GM19455 (cell line): ENCODE measurements around the gene KCNK1.

Experiments
- ATAC-seq: cut with Tn5 transposase; IDR thresholded peaks from one replicate; pipeline ENCODE4 v1.9.1; 2021; ENCODE audit not compliant: unreplicated experiment

Gene KCNK1

GRCh38 chr1:233635765-233636502 is 22.0 kb downstream of the KCNK1 start:
- no peak for ATAC-seq

DNA sequence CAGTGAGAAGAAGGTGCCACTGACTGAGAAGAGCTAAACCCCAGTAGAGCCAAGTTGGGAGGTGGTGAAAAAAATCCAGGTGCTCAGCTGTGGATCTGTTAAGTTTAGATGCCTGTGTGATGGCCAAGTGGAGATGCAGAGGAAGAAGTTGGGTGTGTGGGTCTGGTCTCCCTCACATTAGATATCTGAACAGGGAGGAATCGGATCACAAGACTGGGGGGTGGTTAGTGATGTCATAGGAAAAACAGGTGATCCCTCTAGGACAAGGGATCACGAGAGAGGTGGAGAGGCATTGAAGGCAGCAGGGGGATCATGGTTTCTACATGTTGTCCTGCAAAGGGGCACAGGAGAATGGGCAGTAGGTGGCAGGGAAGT is 22.6 kb downstream of the KCNK1 start:
- no peak for ATAC-seq

DNA sequence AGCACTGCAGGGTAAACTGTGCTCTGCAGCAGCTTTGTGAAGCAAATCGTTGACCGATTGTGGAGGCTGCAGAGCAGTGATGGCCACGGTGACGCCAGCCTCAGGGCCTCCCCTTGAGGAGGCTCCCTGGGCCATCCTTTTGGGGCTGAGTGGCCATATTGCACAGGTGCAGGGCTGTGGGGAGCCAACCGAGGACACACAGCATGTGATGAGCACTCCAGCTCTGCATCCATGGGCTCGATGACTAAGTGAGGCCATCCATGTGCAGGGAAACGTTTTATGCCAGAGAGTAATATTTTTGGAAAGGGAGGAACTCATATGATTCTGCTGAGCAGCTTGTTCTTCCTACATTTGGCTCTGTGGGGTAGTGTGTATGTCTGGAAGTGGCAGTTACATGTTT is 24.6 kb downstream of the KCNK1 start:
- ATAC-seq: no peak

DNA sequence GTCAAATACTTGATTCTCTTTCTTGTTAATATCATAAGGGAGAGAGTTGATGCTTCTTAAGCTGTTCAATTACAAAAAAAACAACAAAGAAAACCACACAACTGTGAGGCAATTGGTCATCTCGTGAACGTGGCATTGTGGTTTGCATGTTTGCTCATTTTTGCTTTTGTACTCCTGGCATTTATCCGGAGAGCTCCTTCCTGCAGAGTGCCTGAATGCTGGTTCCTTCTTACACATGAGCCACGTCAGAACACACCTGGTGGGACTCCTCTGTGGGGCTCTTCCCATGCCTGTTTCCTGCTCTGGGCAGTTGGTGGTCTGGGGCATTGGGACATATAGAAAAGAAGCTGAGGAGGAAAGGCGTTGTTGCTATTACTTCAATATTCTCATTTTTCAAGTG is 25.7 kb downstream of the KCNK1 start:
- ATAC-seq: no peak

DNA sequence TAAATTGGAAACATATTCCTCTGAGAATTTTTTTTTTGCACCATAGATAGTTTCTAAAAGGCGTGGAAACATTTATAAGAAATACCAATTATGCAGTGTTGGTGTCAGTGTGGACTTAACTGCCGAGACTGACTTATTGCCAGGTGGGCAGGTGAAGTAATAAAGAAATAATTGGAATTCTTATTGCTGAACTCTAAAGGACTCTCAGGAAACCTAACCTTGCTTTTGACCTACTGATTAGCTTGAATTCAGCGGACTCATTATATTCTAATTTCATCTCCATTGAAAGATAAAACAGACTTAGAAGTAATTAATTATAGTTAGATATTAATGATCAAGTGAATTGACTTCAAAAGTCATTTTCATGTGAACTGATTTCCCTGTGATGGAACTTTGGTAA is 26.3 kb downstream of the KCNK1 start:
- no peak for ATAC-seq

DNA sequence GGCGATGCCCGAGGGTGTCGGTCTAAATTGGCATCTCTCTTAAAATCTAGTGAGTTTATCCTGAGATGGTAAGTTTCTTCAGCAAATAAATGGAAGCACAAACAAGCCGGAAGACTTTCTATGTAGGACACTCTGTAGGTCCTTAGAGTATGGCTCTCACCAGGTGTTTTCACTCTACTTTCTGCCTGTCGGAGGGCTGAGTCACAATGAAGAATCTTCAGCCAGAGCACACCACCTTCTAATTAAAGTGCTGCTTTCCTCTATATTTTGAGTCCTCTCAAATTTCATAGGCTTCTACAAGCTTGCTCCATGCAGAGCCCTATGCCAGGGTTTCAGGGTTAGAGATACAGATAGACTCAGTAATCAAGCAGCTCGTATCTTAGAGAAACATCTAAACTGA is 27.1 kb downstream of the KCNK1 start:
- no peak for ATAC-seq

- no peak for ATAC-seq
Measured at GRCh38 chr1:233647073-233647472, 33.2 kb downstream of the KCNK1 start.

DNA sequence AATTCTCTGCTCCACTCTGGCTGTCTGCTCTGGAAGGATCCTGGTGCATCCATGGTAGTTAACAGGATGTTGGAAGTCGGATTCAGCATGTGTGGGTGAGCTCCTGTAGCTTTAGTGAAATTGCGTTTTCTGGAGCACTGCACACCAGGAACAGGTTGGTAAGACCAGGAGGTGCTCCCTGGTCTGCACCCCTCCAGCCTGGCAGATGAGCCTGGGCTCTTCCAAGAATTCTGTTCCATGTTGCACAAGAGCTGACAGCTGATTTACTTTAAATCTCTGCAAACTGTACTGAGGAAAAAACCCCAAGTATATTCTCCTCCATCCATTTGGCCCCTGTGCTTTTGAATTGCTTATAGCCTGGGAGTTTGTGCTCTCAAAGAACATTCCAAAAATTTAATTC is 33.7 kb downstream of the KCNK1 start:
- ATAC-seq: no peak

DNA sequence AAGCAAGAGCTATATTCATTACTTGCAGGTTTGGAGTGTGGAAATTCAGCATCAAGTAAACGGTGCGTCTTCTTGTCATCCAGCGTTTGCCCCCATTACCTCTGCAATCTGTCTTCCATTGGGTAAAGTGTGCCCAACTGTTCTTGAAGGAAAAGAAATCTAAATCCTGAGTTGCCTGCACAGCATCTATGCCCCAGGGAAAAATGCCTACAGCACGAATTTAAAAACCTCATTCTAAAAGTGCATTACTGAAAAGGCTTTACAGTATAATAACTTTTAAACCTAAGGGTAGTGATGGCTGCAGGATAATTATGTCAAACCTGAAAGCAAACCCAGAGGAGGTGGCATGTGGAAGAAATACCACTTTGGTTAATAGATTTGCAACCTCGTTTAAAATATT is 37.2 kb downstream of the KCNK1 start:
- ATAC-seq: no peak

DNA sequence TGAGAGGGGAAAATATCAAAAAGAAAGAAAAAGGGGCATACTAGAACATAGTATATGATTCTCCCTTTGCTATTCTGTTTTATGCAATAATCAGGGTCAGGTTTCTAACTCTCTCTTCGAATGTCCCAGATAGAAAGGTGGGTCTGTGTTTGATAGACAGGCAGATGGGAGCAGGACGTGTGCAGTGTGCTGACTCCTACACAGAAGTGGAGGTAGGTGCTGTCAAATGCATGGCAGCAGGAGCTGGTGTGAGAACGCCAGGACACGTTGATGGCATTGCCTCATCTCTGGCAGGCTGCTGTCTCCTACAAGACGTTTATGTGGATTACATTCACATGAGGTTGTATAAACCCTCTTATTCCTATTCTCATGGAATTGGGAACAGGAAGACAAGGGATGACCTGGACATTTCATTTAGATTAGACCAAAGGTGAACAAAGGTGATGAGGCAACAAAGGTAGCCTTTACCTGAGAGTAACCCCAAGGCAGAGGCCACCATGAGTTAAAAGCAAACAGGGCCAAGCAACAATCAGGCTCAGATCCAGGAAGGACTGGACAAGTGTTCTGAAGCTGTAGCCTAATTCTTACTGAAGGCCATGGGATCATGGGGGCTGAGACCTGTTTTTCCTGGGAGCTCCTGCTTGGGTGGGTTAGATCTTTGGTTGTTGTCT is 37.8 kb downstream of the KCNK1 start:
- ATAC-seq: no peak

DNA sequence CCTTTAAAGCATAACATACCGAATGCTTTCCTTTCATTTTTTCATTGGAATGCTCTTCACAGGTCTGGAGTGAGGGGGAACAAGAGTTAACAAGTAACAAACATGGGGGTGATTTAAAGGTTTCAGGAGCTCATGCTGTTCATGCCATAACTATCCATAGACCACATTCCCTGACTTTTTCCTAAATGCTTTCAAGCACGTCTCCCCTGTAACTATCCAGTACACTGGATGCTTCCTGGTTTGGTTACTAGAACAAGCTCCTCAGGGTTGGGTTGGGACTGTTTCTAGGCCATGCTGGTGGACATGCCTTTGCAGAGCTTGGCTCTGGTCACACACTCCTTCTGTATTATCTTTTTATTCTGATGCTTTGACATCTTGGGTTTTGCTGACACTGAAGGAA is 38.6 kb downstream of the KCNK1 start:
- ATAC-seq: no peak

DNA sequence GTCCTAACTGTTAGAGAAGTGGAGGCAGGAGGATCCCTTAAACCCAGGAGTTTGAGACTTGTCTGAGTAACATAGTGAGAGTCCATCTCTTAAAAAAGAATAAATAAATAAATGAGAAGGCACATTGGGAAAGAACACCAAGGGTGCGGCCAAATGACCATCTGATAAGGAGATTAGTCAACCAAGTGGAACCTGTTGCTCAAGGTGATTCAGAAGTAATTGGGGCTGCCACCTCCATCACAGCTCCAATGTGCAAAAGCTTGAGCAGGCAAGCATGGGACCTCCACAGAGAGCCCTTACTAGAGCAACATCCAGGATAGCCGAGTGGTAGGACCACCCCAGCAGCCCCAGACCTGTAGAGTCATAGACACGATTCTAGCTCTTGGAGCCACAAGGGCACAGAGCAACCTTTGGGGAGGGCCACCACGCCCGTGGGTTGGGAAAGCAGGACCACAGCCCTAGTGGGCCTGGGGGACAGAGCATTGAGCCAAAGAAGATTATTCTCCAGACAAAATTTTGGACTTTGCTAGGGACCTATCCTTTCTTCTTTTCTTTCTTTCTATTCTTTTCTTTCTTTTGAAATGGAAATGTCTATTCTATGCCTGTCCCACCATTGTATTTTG is 40.9 kb downstream of the KCNK1 start:
- no peak for ATAC-seq

DNA sequence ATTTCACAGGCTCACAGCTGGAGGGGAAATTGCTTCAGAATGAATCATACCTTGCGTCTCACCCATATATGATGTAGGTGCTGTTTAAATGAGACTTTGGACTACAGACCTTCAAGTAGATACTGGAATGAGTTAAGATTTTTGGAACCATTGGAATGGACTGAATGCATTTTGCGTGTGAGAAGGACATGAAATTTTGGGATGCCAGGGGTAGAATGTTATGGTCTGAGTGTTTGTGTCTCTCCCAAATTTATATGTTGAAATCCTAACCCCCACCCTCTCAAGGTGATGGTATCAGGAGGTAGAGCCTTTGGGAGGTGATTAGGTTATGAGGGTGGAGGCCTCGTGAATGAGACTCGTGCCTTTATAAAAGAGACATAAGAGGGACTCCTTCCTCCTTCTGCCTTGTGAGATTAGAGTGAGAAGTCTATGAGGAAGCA is 41.4 kb downstream of the KCNK1 start:
- ATAC-seq: no peak

- ATAC-seq: no peak
Measured at GRCh38 chr1:233656032-233656635, 42.2 kb downstream of the KCNK1 start.

- ATAC-seq: no peak
Measured at GRCh38 chr1:233656687-233657086, 42.8 kb downstream of the KCNK1 start.

- ATAC-seq: no peak
Measured at GRCh38 chr1:233657466-233657865, 43.6 kb downstream of the KCNK1 start.

DNA sequence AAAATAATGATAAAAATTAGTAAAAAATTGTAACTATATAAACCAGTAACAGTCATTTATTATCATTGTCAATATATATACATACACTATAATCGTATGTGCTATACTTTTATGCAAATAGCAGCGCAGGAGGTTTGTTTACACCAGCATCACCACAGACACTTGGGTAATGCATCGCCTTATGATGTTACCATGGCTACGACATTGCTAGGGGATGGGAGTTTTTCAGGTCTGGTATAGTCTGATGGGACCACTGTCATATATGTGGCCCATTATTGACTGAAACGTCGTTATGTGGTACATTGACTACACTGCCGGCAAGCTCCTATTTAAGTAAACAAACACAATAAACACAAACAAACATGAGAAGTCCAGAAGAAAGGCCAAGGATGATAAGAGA is 45.6 kb downstream of the KCNK1 start:
- no peak for ATAC-seq

- ATAC-seq: no peak
Measured at GRCh38 chr1:233661376-233662159, 47.7 kb downstream of the KCNK1 start.

GRCh38 chr1:233662575-233663304 is 48.8 kb downstream of the KCNK1 start:
- no peak for ATAC-seq

- no peak for ATAC-seq
Measured at GRCh38 chr1:233664253-233664652, 50.3 kb downstream of the KCNK1 start.
